GM18873 (cell line): ENCODE measurements around the gene LRRC7.
"Not testable (repeated sequence)": the region's sequence is repeated elsewhere in the genome, so short reads cannot be mapped to it uniquely, and the experiment has no call there.

Source experiments
- ATAC-seq: cut with Tn5 transposase; IDR thresholded peaks from one replicate; pipeline ENCODE4 v1.9.1; 2021; ENCODE audit warnings: mild to moderate bottlenecking, moderate library complexity, moderate number of reproducible peaks; ENCODE audit not compliant: unreplicated experiment, low FRiP score

LRRC7 gene

GRCh38 chr1:70017770-70018169, 450.0 kb downstream of the LRRC7 start:
- no peak for ATAC-seq

- ATAC-seq, result no peak
Measured at GRCh38 chr1:70024272-70024671, 456.6 kb downstream of the LRRC7 start.

- ATAC-seq, result no peak
Measured at GRCh38 chr1:70025052-70025451, 457.3 kb downstream of the LRRC7 start.

- no peak for ATAC-seq
Measured at GRCh38 chr1:70025846-70026245, 458.1 kb downstream of the LRRC7 start.

- ATAC-seq, result no peak
Measured at GRCh38 chr1:70033266-70033873, 465.6 kb downstream of the LRRC7 start.

GRCh38 chr1:70033936-70034335, 466.2 kb downstream of the LRRC7 start:
- no peak for ATAC-seq

- ATAC-seq, result no peak
Measured at GRCh38 chr1:70034403-70034802, 466.7 kb downstream of the LRRC7 start.

GRCh38 chr1:70038025-70038424, 470.3 kb downstream of the LRRC7 start:
- no peak for ATAC-seq

GRCh38 chr1:70039485-70039884, 471.8 kb downstream of the LRRC7 start:
- no peak for ATAC-seq

GRCh38 chr1:70041317-70042045, 473.8 kb downstream of the LRRC7 start:
- no peak for ATAC-seq

GRCh38 chr1:70042090-70042731, 474.5 kb downstream of the LRRC7 start:
- no peak for ATAC-seq

- ATAC-seq, result no peak
Measured at GRCh38 chr1:70043804-70044203, 476.1 kb downstream of the LRRC7 start.

GRCh38 chr1:70044832-70045231, 477.1 kb downstream of the LRRC7 start:
- no peak for ATAC-seq

- ATAC-seq, result not testable (repeated sequence)
Measured at GRCh38 chr1:70045581-70045980, 477.9 kb downstream of the LRRC7 start.

- no peak for ATAC-seq
Measured at GRCh38 chr1:70048336-70049094, 480.8 kb downstream of the LRRC7 start.

GRCh38 chr1:70051926-70052325, 484.2 kb downstream of the LRRC7 start:
- no peak for ATAC-seq

- no peak for ATAC-seq
Measured at GRCh38 chr1:70057500-70057899, 489.8 kb downstream of the LRRC7 start.

GRCh38 chr1:70061231-70061630, 493.5 kb downstream of the LRRC7 start:
- no peak for ATAC-seq

GRCh38 chr1:70063861-70064260, 496.1 kb downstream of the LRRC7 start:
- no peak for ATAC-seq

- ATAC-seq, result no peak
Measured at GRCh38 chr1:70066711-70067110, 499.0 kb downstream of the LRRC7 start.

GRCh38 chr1:70071601-70072000, 503.9 kb downstream of the LRRC7 start:
- ATAC-seq, result no peak
